ENCODE data around the gene AGPAT1.

- no peak for TF ChIP-seq CTCF (IDR thresholded peaks at IDR 0.05)
- TF ChIP-seq POLR2A (IDR thresholded peaks at IDR 0.05), result no peak
These were observed 9.3 kb downstream of the AGPAT1 start for GRCh38 chr6:32166411-32167061.

All from upper lobe of left lung (tissue), 4 donors.